ENCODE measurements around the gene NOL3.

- TF ChIP-seq CTCF (conservative IDR thresholded peaks at IDR 0.05; ENCODE audit: low read depth, low read length) (no peak), POLR2A (IDR thresholded peaks at IDR 0.05; ENCODE audit: low read depth, low read length) (no peak), USF2 (IDR thresholded peaks at IDR 0.05; ENCODE audit: low read depth, low read length) (no peak), RCOR1 (IDR thresholded peaks at IDR 0.05; ENCODE audit: insufficient replicate concordance, low read length) (no peak), RAD21 (IDR thresholded peaks at IDR 0.05; ENCODE audit: low read length) (no peak), MAFK (IDR thresholded peaks at IDR 0.05; ENCODE audit: low read depth, low read length) (no peak)
These were observed 30.2 kb downstream of the NOL3 start for GRCh38 chr16:67200491-67200890.
